ENCODE measurements around the gene POLK.
"Not testable (repeated sequence)": the region's sequence is repeated elsewhere in the genome, so short reads cannot be mapped to it uniquely, and the experiment has no call there.

Gene POLK

DNA sequence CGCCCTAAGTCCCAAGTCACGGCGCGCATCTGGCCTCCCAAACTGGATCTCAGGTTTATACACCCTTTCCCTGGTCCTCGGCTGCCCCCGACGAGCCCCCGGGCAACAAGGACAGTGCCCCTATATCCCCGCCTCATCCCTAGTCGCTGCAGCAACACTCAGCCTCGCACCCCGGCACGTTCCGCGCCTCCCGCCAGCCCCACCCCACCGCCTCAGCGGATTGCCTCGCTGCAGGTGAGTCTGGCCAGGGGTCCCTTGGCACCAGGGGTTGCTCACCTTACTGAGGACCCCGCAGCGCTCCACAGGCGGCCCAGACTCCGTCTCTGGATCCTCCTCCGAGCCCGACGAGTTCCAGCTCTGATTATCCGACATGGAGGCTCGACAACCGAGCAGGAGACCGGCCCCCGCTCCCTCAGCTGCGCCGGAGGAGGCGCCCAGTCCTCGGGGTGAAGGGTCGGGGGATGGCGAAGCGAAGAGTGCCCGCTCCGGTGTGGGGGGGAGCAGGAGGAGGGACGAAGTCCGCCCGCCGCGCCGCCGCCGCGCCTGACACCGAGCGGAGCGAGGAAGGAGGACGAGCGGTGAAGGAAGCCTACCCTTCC lies 756 bp upstream of the POLK start:
- DNase-seq, result peak; percentile 44 to 51

DNA sequence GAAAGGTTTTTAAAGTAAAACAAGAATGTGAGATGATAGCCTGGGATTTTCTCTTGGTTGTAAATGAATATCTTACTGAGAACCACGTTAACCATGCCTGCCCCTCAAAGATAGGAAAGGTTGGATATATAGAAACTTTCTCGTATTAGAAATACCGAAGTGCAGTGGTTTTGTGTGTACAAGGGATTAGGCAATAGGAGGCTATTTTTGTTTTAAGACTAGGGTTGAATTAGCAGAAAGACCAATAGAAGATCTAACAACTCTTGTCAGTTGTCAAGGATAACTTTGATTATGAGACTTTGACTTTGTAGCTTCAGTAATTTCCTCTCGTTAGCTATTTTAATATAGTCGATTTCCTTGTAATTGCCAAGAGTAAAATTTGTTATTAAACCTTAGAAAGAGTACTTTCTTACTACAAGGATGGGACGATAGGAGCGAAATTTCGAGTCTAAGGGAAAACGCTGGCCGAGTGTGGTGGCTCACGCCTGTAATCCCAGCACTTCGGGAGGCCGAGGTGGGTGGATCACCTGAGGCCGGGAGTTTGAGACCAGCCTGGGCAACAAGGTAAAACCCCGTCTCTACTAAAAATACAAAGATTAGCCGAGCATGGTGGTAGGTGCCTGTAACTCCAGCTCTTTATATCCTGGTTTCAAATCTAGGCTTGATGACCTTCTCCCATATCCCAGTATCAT lies 838 bp downstream of the POLK start:
- DNase-seq, result no peak

DNA sequence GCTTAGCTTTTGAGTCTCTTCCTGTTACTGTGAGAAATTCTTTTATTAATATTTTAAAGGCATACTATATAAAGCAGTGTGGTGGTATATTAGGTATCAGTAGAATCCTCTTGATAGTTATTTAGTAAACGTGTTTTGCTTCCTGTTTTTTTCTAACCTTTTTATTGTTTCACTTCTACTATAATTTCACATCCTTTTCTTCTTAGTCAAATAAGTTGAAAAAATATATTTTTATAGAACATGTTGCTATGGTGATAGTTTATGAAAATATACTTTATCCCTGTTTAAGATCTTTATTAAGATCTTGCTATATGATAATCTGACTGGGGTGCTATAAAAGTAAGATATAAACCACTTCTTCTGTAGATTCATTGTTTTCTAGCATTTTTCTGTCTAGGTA lies 2.1 kb downstream of the POLK start:
- DNase-seq, result no peak

DNA sequence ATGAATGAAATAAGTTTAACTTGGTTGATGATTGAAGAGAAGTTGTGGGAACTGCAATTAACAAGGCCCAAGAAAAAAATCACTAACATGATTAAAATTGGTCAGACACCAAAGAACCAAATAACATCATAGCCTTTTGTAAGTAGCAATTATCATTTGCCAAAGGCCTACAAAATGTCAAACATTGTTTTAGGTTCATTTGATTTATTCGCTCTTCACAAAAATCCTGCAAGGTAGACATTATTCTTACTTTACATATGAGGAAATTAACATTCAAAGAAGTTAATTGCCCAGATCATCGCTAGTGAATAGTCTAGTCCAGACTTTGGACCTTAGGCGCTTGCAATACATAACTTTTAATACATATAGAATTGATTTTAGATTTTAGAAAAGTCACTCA lies 2.6 kb downstream of the POLK start:
- no peak for DNase-seq

DNA sequence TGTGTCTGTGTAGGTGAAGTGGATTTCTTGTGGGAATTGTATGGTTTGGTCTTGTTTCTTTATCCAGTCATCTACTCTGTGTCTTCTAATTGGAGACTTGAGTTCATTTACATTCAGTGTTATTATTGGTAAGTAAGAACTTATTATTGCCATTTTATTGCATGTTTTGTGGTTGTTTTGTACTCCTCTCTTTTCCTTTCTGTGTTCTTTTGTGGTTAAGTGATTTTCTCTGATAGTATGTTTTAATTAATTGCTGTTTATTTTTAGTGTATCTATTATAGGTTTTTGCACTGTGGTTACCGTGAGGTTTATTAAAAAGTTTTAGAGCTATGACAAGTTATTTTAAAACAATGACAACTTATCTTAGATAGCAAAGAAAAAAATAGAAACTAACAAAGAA lies 8.1 kb downstream of the POLK start:
- DNase-seq, result no peak

DNA sequence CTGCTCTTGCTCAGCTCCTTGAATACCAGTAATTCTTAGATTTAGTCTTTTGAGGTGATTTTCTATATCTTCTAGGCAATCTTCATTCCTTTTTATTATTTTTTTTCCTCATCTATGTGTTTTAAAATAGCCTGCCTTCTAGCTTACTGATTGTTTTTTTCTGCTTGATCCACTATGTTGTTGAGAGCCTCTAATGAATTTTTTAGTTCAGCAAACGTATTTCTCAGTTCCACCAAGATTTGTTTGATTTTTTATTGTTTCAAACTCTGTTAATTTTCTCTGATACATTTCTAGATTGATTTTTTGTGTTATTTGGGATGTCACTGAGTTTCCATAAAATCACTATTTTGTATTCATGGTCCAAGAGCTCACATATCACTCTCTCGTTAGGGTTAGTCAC lies 9.5 kb downstream of the POLK start:
- no peak for DNase-seq

DNA sequence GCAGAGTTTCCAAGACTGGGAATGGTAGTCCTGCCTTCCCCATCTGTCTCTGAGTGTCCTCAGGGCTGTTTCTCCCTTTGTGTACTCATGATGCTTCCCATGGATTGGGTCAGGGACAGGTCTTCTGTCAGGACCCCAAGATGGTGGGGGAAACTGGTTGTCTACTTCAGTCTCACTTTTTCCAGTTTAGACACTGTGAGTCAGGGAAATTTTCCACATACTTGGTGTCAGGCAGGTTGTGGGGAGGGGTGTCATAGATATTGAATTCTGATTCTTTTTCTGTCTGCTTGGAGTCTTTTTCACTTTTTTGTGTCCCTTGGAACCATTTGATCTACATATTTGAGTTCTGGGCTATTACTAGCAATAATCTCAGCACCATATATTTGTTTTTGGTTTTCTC lies 10.3 kb downstream of the POLK start:
- no peak for DNase-seq

DNA sequence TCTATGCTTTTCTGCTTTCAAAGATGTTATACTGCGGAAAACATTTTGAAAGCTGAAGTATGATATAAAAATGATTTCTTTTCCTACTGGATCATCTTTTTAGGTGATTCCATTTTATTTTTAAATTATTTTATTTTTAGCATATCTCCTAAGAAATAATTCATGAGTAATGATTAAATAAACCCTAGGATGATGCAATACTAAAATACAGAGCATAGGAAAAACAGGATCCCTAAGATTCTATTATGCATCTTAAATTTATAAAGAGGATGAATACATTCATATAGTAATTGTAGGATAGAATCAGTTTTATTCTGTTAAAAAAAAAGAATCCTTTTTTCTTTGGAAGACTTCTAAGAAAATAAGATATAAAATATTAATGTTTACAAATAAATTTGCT lies 10.9 kb downstream of the POLK start:
- DNase-seq, result no peak

DNA sequence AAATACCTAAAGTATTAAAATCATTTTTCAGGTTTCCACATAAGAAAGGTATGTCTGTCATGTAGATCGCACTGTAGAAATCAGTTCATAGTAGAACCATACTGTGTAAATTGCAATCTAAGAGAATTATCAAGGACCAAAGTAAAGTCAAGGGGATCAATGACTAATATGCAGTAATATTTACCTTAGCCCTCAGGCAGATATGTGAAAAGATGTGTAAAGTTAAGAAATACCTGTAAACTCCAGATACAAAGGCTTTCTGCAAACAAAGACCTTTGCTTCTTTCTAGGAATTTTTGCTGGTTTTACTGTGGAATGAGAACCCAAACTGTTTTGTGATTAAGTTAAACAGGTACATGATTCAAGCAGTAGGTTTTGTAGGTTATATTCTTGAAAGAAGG lies 11.6 kb downstream of the POLK start:
- no peak for DNase-seq

DNA sequence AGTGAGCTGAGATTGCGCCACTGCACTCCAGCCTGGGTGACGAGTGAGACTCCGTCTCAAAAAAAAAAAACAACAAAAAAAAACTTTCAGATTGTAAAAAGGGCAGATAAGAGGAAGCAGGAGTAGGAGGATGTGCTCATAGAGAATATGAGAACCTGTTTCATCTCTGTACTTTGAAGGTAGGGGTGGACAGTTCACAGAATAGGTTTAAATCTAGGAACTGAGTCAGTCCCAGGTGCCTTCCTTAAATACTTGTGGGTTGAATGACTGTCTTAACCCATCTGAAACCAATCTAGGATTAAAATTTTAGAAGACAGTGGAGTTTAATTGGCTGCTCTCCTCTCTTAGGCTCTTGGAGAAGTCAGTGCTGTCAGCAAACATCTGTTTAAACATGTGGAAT lies 12.4 kb downstream of the POLK start:
- no peak for DNase-seq

DNA sequence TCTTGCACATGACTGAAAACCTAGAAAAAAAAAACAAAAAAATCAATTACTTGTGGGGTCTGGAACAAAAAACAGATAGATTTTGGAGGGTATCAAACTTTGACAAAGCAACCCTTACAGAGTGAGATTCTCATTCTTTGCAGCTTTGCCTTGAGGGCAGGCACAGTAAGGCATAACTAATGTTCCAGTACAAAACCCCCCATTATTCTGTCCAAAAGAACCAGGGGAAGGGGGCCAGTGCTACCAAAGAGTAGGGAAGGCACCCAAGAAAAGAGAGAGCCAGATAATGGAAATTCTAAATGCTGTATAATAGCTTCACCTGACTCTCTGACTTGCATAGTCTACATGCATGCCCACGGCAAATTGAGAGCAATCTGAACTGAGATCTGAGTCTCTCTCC lies 12.9 kb downstream of the POLK start:
- DNase-seq, result no peak

DNA sequence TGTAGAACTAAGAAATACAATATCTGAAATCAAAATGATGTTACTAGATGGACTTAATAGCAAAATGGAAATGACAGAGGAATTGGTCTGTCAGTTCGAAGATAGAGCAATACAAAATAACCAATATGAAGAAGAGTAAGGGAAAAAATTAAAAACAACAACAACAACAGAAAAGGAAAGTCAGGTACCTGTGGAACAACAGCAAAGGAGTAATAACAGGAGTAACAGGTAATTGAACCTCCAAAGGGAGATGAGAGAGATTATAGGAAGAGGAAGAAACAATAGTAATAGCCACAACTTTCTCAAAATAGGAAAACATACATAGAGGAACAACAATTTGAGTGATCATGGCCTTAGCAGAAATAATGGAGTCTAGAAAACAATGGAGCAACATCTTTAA lies 13.7 kb downstream of the POLK start:
- DNase-seq, result no peak

DNA sequence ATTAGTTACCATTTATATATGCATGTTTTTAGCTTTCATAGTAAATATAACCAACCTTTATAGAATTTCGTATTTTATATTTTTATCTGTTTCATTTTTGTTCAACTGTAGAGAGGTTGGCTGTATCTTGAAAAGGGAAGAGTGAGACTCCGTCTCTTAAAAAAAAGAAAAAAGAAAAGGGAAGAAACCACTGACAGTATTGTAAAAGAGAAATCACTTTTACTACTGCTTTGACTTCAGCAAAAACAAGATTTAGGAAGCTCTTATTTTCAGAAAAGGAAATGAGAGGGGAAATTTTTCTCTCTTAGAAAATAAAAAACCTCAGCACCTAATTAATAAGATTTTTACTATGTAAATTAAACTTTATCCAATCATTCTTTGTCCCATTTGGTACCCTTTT lies 14.4 kb downstream of the POLK start:
- DNase-seq, result no peak

DNA sequence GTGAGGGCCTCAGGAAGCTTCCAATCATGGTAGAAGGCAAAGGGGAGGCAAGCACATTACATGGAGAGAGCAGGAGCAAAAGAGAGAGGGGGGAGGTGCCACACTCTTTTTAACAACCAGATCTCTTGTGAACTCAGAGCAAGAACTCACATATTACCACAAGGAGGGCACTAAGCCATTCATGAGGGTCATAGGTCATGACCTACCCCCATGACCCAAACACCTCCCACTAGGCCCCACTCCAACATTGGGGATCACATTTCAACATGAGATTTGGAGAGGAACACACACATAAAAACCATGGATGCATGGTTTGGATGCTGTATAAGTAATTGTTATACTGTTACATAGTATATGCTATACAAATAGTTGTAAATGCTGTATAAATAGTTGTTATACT lies 17.5 kb downstream of the POLK start:
- no peak for DNase-seq

DNA sequence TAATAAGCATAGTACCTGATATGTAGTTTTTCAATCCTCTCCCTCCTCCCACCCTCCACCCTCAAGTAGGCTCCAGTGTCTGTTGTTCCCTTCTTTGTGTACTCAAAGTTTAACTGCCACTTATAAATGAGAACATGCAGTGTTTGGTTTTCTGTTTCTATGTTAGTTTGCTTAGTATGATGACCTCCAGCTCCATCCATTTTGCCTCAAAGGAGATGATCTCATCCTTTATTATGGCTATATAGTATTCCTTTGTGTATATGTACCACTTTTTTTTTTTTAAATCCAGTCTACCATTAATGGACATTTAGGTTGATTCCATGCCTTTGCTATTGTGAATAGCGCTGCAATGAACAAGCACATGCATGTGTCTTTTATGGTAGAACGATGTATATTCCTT lies 20.5 kb downstream of the POLK start:
- no peak for DNase-seq

DNA sequence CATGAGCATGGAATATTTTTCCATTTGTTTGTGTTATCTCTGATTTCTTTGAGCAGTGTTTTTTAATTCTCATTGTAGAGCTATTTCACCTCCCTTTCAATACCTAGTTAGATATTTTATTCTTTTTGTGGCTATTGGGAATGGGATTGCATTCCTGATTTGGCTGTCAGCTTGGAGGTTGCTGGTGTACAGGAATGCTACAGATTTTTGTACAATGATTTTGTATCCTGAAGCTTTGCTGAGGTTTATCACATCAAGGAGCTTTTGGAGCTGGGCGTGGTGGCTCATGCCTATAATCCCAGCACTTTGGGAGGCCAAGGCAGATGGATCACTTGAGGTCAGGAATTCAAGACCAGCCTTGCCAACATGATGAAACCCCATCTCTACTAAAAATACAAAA lies 22.0 kb downstream of the POLK start:
- DNase-seq, result not testable (repeated sequence)

DNA sequence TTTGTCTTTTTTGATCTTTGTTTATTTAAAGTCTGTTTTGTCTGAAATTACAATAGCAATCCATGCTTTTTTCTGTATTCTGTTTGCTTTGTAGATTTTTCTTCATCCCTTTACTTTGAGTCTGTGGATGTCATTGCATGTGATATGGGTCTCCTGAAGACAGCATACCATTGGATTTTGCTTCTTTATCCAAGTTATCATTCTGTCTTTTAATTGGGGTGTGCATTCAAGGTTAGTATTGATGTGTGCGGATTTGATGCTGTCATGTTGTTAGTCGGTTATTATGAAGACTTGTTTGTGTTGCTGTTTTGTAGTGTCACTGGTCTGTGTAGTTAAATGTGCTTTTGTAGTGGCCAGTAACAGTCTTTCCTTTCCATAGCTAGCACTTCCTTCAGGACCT lies 23.0 kb downstream of the POLK start:
- no peak for DNase-seq

DNA sequence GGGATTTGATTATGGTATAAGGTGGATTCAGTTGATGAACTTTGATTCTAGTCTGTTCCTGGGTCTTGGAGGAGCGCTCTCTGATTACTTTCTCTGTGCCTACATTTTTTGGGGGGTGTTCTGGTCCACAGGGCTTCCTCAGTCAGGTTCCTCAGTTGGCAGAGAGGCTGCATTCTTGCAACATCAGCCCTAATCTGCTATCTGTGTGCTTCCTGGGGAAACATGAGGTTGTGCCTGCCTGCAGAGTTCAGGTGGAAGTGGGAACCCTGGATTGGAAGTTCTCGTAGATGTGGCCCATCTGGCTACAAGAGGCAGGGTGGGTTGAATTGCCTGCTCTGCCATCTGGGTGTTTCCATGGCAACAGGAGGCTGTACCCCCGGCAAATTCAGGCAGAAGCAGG lies 24.5 kb downstream of the POLK start:
- no peak for DNase-seq

DNA sequence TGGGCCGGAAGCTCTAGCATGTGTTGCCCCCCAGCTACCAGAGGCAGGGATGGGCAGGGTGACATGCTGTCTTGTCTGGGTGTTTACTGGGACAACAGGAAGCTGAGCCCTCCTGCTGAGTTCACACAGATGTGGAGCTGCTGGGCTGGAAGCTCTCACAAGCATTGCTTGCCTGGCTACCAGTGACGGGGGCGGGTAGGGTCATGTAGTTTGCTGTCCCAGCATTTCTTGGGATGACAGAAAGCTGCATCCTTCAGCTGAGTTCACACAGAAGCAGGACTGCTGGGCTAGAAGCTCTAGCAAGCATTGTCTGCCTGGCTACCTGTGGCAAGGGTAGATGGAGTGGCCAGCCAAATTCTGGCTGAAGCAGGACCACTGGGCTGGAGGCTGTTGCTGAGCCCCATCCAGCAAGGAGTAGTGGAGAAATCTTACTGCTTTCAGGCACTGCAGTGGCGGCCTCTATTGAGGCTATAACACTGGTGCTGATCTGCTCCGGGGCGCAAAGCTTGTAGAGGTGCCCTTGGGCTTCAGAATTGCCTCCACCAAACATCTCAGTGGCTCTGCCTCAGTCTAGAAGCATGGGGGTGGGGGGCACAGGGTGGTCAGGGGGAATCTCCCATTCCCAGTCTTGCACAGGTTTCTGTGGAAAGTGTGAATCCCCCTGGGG lies 25.1 kb downstream of the POLK start:
- no peak for DNase-seq

DNA sequence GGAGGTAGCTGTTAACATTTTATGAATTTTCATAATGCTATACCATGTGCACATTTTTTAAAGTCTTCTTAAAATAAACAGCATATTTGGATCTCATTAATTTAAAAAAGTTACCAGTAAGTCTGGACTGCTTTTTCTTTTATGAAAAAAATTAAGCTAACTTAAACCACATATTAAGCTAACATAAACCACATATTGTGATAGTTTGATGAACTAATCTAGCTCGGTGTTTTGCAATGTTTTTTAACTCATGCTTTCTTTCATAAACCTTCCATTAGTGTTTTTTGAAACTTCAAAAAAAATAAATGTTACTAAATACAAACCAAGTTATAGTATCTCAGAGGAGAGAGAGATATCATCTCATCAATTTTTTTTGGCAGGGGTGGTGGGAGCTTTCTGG lies 26.5 kb downstream of the POLK start:
- DNase-seq, result no peak

DNA sequence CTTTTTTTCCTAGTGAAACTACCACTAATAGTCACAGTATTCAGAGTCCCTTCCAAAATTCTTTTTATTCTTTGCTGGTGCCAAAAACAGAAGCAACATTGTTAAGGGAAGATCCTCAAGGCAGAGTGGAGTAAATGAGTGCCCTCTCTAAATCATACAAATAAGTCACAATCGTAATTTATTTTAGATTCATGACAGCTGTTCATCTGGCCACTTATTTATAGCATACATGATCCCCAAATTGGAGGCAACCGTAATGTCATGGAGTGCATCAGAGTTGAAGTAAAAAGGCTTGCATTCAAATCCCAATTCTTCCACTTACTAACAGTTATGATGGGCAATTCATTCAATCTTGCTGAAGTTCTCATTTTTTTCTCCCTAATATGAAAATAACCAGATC lies 33.4 kb downstream of the POLK start:
- no peak for DNase-seq

DNA sequence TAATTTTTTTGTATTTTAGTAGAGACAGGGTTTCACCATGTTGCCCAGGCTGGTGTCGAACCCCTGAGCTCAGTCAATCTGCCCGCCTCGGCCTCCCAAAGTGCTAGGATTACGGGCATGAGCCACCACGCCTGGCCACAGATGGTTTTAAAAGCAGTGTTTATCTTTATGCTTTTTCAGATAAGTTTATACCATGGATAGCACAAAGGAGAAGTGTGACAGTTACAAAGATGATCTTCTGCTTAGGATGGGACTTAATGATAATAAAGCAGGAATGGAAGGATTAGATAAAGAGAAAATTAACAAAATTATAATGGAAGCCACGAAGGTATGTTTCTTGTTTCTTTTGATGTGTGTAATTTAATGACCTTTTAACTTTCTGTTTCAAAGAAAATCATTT lies 35.1 kb downstream of the POLK start:
- DNase-seq, result no peak

DNA sequence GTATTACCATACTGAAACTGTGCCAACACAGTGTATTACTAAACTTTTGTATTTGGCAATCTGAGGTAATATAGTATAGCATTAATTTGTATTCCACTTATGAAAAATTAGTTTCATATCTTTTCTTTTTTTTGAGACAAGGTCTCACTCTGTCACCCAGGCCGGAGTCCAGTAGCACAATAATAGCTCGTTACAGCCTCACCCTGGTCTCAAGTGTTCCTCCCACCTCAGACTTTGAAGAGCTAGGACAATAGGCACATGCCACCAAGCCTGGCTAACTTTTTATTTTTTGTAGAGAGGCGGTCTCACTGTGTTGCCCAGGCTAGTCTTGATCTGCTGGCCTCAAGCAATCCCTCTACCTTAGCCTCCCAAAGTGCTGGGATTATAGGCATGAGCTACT lies 36.1 kb downstream of the POLK start:
- no peak for DNase-seq

DNA sequence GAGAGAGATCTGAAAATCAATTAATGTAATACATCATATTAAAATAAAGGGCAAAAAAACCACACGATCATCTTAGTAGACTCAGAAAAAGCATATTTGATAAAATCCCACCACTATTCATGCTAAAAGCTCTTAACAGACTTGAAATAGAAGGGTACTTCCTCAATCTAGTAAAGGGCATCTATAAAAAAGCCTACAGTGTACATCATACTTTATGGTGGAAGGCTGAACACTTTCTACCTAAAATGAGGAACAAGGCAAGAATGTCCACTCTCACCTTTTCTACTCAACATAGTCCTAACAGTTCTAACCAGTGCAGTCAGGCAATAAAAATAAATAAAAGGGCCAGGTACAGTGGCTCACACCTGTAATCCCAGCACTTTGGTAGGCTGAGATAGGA lies 38.9 kb downstream of the POLK start:
- no peak for DNase-seq

DNA sequence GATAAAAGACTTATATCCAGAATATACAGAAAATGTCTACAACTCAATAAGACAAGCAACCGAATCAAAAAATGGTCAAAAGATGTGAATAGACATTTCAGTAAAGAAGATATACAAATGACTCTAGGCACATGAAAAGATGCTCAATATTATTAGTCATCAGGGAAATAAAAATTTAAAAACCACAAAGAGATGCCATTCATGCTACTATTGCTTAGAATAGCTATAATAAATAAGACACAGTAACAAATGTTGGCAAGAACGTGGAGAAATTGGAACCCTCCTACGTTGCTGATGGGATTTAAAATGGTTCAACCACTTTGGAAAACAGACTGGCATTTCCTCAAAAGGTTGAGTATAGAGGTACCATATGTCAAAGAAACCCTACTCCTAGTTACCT lies 39.8 kb downstream of the POLK start:
- DNase-seq, result no peak
